Kidney capillary endothelial cell (primary cell): ENCODE data around the gene LCN1.
"Not testable (repeated sequence)": the region's sequence is repeated elsewhere in the genome, so short reads cannot be mapped to it uniquely, and the experiment has no call there.

Experiments used
- DNase-seq: peaks from one replicate; pipeline ENCODE4 v3.0.0-alpha.2; 2018; ENCODE audit warnings: low spot score

LCN1 gene

DNA sequence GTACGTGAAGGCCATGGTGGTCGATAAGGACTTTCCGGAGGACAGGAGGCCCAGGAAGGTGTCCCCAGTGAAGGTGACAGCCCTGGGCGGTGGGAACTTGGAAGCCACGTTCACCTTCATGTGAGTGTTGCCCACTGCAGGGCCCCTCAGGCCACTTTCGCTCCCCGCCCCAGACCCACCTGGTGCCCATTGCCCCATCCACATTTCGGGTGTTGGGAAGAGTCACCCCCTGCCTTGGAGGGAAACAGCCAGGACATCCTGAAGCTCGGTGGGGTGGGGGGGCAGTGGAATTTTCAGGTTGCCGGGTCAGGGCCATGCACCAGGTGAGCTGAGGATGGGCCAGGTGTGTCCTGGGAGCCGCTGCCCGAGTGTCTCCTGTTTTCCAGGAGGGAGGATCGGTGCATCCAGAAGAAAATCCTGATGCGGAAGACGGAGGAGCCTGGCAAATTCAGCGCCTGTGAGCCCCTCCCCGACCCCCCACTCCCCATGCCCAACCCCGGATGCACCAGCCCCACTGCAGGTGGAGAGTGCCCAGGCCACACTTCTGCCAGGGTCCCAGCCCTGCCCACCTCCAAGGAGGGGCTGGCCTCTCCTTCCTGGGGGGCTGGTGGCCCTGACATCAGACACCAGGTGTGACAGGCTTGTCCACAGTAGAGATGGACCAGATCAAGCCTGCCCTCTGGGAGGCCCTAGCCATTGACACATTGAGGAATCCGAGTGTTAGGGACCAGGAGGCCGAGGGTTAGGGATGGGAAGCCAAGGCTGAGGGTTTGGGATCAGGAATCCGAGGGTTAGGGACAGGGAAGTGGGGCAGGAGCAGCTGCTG, 25.8 kb downstream of the LCN1 start:
- not testable (repeated sequence) for DNase-seq

DNA sequence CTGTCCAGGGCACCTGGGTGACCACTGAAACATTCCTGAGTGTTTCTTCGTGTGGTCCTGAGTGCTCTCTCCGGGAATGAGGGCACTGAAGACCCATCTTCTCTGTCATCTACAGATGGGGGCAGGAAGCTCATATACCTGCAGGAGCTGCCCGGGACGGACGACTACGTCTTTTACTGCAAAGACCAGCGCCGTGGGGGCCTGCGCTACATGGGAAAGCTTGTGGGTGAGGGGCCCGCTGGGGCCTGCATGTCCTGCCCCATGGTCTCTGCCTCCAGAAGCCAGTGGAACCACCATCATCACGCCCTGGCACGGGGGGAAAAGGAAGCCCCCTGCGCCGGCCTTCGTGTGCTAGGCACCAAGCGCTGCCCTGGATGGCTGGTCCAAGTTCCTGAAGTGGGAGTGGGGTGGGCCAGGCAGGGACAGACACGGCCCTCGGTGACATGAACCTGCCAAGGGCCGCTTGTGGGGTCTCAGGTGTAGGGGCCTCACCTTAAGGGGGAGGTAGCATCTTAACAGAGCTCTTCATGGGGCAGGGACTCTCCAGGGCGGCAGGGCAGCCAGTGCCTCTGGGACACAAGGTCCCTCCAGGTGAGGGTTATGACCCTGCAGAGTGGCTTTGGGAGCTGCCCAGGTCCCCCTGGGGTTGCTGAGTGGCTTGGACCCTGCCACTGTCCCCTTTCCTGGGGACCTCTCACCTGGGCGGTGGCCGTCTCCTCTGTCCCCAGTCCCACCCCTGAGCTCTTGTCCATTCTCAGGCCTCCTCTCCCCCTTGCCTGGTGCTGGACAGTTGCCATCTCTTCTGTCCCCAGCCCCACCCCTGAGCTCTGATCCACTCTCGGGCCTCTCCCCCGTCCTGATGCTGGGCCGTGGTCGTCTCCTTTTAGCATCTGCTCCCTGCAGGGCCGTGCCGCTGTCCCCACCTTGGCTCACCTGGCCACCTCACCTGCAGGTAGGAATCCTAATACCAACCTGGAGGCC, 26.8 kb downstream of the LCN1 start:
- DNase-seq, result no peak

DNA sequence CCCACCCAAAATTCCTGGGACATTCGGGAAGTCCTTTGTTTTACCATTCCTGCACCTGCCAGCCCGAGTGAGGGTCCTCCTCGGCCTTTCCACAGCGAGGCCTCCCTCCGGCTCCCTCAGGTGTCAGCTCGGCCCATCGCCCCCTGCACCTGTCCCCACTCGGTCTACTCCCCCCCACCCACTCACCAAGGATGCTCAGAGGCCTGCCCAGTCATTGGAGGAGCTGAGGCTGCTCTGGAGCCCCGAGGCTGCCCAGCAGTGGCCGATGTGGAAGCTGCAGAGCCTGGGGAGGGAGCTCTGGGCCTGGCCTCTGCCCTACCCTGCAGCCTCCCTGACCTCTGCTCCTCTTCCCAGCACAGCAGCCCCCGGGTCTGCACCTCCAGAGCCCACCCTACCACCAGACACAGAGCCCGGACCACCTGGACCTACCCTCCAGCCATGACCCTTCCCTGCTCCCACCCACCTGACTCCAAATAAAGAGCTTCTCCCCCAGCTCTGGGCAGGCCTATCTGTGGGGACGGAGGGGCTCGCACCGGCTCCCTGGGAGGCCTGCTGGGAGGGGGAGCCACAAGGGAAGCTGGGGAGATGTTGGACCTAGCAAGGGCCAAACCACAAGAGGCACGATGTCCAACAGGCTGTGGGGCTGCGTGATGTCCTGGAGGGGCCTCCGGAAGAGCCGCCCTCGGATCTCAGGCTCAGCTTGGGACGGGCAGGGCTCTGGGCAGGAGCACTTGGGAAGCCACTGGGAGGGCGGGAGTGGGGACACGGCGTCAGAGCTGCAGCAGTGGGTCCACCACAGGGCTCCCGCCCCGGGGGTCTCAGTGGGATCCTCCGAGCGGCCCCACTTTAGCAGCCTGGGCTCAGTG, 28.5 kb downstream of the LCN1 start:
- DNase-seq, result not testable (repeated sequence)

DNA sequence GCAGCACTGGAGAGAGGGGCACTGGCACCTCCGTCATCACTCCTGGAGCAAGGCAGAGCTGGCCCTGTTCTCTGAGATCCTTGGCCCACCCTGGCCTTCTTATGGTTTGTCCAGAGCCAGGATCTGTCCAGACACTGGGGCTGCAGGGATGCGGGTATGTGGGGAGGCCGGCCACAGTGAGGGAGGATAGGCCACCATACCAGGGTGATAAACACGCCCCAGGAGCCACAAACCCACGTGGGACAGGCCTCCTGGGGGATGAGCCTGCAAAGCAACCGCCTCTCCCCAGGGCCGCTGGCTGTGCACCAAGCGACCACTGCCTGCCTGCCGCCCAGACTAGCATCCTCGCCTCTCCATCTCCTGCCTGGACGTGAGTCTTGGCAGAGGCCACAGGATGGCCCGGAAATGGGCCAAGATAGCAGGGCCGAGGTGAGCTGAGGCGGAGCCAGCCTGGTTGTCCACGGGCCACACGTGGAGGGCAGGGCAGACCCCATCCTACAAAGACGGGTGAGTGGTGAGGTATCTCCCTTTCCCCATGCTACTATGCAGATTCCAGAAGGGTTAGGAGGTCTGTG, 29.2 kb downstream of the LCN1 start:
- DNase-seq, result no peak

DNA sequence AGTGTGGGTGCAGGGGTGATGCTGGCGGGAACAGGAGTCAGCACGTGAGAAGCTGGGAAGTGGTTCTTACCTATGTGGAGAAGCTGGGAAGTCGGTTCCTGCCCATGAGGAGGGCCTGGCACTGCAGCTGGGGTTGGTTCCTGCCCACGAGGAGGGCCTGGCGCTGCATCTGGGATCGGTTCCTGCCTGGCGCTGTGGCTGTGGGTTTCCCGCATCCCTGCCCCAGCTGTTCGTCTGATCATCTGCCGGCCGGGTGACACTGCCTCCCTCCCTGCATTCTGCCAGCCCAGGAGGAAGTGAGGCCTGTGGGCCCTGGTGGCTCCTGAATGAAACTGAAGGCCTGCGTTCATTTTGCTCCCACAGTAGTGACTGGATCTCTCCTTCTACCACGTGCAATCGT, 29.8 kb downstream of the LCN1 start:
- no peak for DNase-seq

DNA sequence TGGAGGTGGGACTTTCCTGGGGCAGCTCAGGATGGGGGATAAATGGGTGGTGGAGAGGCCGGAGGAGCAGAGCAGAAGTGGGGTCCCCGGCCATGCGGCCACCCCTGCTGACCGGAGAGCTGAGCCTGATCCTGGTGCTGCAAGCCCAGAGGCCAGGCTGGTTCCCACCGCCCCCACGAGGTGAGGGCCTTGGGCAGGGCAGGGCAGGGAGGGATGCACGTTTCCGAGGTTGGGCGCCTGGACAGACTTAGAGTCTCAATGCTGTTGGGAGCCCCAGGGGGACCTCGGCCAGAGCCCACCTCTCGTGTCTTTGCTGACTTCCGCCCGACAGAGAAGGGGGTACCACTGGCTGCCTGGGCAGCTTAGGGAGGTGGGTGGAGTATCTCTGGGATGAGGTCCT, 30.2 kb downstream of the LCN1 start:
- DNase-seq, result no peak

DNA sequence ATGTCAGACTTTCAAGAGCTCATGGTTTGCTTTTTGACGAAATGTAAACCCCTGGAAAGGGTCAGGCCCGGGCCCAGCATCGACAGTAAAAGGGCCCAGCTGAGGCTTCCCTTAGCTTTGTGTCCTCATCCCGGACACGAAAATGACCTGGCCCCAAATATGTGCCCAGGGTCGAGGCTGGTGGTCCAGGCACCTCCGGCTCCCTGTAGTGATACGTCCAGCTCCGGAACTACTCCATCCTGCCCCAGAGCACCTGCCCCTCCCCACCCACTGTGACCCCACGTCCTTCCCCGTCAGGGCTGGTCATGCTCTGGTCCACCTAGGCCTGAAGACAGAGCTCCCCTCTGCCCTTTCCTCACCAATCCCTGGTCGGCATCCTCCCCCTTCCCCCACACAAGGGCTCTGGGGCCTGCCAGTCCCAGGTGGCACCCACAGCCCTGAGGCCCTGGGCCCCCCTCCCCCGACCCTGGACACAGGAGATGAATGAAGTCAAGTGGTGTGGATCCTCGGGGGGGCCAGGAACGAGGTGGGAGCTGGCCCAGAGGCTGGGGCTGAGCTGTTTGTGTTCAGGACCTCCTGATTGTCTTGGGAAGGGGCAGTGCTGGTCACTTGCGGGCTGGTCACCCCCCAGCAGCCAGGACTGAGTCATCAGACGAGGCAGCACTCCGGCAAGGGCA, 30.9 kb downstream of the LCN1 start:
- DNase-seq, result no peak

DNA sequence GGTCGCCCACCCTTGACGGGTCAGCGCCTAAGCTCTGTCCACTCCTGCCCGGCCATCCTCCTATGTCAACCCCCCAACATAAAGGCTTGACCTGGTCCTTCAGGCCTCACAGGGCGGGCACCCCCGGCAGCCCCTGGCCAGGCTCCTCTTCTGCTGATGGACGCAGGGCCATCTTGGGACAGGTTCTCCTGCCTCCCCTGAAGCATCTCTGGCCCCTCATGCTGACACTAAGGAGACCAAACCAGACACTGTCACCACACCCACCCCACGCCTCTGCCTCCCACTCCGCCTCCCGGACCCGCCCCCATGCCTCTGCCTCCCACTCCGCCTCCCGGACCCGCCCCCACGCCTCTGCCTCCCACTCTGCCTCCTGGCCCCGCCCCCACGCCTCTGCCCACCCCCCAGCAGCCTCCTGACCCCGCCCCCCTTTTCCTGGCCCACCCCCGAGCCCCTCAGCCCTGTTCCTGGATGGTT, 31.5 kb downstream of the LCN1 start:
- DNase-seq, result no peak

DNA sequence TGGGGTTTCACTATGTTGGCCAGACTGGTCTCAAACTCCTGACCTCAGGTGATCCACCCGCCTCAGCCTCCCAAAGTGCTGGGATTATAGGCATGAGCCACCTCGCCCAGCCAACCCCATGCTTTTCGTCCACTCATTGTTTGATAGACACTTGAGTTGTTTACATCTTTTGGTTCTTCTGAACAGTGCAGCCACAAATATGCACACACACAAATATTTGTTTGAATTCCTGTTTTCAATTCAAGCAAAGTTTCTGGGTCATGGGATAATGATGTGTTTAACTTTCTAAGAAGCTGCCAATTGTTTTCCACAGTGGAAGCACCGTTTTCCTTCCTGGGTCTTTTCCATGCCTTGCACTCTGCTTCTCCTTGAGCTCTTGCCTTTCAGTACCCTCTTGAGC, 33.5 kb downstream of the LCN1 start:
- no peak for DNase-seq

DNA sequence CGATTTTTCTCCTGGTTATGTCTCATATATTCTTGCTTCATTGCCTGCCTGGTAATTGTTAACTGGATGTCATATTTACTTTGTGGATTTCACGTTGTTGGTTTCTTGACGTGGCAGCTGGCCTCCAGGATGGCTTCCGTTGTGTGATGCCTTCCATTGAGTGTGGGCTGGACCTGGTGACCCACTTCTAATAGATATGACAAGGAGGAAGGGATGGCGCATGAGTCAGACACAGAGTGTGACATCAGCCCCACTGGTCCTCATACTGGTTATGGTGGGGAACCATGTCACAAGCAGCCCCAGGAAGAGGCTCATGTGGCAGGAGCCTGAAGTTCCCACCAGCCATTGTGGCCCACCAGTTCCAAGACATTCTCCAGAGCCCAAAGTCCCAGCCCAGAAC, 34.0 kb downstream of the LCN1 start:
- DNase-seq, result no peak

DNA sequence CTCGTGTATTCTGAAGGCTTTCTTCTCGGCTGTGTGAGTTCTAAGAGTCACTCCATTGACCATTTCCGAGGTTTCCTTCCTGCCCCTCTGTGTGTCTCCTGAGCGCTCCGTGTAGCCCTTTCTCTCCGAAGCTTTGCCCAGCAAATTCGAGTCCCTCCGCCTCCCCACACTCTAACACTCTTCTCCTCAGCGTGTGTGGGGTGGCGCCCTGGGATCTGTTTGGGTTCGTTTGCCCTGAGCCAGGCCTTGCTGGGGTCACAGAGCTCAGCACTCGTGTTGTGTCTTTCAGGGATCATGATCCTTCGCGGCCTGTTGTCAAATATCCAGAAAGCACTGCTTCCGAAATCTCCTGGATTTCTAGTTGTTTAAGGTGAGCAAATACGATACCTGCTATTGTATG, 34.7 kb downstream of the LCN1 start:
- DNase-seq, result no peak

DNA sequence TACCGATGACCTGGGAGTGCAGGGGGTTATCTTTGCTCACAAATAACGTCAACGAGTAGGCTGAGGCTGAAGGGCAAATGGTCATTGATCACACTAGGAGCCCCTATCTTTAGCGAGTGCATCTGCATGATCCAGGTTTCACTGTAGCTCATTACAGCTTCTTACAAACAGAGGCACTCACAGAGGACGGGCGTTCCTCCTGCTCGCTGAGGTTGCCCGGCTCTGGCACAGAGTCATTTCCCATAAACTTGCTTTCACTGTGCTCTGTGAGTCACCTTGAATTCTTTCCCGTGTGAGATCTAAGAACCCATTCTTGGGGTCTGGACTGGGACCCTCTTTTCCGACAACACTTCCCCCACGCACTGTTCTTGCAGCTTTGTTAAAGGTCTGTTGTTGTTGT, 38.4 kb downstream of the LCN1 start:
- no peak for DNase-seq

DNA sequence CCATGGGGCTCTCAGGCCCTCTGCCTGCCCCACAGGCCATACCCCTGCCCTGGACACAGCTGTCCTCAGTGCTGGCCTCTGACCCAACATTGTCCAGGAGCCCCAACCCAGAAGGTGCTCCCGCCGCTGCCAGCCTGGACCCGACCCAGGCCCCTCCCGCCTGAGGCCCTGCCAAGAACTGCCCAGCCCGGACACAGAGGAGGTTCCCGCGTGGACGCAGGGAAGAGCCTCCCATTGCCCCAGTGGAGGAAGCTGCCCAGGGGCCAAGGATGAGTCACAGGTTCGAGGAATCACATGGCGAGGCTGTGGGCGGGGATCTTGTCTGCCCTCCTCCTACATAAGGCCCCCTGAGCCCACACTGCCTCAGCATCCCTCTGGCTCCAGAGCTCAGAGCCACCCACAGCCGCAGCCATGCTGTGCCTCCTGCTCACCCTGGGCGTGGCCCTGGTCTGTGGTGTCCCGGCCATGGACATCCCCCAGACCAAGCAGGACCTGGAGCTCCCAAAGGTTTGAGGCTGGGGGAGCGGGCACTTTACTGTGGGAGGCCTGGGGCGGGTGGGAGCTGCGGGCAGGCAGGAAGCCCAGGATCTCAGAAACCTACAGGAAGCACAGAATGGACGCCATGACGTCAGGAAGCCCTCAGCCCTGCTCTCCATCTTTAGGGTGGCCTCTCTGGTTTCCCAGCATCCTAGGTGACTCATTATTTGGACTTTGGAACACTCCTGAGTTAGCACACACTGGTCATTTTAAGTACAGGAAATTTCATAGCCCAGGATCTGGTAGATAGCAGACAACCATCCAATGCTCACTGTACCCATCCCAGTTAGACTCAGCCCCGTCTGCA, 40.4 kb downstream of the LCN1 start, which contains the start of gene PAEP:
TSS of gene PAEP (plus strand) at position 366 of the 844 bp plus-strand sequence.
- no peak for DNase-seq

DNA sequence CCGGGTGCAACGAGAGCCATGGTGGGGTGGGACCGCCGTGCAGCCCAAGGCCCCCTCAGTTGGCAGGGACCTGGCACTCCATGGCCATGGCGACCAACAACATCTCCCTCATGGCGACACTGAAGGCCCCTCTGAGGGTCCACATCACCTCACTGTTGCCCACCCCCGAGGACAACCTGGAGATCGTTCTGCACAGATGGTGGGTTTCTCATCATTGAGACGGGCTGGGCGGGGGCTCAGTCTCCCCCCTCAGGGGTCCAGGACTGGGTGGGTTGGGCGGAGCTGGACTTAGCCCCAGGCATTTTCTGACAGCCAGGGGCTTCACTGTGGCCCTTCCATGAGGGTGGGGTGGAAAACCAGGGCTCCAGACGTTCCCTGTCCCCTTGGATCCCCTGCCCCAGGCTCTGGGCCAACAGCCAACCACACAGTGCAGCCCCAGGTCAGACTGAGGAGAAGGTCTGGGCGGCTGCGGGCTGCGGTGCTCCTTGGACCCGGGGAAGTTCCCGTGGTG, 41.0 kb downstream of the LCN1 start:
- DNase-seq, result no peak

DNA sequence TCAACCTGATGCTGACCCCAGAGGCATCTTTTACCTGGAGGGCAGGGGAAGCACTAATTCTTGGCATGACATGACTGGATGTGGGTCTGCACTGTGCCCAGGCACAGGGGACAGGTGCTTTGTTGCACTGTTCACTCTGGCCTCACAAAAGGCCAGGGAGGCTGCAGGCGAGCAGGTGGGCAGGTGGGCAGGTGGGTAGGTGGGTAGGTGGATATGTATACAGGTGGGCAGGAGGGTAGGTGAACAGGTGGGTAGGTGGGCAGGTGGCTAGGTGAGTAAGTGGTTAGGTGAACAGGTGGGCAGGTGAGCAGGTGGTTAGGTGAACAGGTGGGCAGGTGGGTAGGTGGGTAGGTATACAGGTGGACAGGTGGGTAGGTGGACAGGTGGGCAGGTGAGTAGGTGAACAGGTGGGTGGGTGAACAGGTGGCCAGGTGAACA, 41.8 kb downstream of the LCN1 start:
- DNase-seq, result no peak

DNA sequence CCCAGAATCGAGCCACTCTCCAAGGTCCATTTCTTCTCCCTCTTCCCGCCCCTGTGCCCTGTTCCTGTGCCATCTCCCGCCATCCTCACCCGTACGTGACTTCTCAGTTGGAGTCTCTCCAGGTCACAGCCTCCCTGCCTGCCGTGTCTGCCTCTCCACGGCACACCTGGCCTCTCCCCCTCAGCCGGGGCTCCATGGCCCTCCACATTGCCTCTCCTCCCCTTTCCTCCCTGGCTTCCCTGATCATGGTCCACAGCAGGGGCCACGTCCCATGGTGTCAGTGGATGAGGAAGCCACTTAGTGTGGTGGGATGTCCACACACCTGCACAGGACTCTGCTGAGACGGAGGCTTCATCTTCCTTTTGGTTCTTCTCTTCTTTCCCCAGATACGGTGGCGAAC, 42.6 kb downstream of the LCN1 start:
- no peak for DNase-seq

DNA sequence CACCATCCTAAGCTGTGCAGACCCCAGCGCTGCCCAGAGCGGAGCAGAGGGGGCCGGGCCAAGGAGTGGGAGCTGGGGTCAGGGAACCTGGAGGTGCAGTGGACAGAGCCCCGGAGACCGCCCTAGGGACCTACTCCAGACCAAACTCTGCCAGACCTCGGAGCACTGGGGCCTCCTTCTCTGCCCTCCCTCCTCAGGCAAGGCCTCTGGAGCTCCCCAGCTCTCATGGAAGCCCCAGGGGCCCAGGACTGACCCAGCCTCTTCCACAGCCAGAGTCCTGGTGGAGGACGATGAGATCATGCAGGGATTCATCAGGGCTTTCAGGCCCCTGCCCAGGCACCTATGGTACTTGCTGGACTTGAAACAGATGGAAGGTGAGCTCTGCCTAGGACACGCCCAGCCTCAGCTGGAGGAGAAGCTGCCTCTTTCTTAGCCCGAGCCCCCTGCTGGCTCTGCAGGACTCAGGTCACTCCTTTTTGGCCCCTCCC, 43.9 kb downstream of the LCN1 start:
- no peak for DNase-seq

DNA sequence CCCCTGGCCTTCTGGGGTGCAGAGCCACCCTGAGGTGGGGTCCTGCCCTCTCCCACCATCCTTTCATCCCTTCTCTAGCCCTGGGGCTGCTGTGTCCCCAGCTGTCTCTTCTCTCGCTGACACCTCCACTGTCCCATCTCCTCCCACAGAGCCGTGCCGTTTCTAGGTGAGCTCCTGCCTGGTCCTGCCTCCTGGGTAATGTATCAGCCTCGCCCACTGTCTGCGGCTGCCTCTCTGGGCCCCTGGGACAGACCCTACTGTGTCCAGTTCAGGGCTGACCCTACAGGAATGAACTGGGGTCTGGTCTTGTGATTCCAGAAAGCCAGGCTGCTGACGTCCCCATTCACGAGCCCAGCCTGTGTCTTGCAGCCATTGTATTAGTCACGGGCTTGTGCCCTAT, 44.4 kb downstream of the LCN1 start:
- no peak for DNase-seq

DNA sequence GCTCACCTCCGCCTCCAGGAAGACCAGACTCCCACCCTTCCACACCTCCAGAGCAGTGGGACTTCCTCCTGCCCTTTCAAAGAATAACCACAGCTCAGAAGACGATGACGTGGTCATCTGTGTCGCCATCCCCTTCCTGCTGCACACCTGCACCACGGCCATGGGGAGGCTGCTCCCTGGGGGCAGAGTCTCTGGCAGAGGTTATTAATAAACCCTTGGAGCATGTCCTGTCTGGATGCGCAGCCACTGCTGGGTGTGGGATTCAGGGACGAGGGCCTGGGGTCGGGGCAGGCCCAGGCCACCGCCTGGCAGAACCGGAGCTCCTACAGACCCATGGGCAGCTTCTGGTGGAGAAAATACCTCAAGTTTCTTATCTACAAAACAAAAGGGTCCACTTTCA, 45.3 kb downstream of the LCN1 start:
- no peak for DNase-seq

DNA sequence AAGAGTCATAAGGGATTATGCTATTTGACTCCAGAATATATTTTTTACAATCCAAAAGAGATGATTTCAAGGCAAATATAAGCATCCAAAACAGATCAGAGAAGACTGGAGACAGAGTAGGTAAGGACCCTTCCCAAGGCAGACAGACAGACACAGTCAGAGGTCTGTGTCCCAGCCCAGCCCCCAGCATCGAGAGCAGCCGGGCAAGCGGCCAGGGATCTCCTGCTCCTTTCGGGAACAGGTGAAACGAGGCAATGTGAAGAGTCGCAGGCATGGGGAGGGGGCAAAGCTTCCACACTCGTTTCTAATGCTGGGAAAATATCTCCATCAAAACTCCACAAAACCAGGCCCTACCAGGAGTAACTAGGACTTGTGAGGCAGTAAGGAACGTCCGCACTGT, 46.1 kb downstream of the LCN1 start:
- DNase-seq, result no peak
